Activated naive CD8-positive, alpha-beta T cell treated with anti-CD3 and anti-CD28 coated beads, Interleukin-2, amount 50 U/mL, for 24 hours (primary cell): ENCODE measurements around the gene RDH14.

Experiments
- ATAC-seq: fragments of 150-1000 bp; cut with Tn5 transposase; one replicate; pipeline ENCODE4 v1.10.0; 2021
- DNase-seq: peaks from one replicate; pipeline ENCODE4 v3.0.0; 2021
- H3K27ac Mint-ChIP-seq: one replicate; pipeline ENCODE4 v1.8.0; 2021; ENCODE audit warnings: mild to moderate bottlenecking, mixed read lengths
- H3K27me3 Mint-ChIP-seq: one replicate; pipeline ENCODE4 v1.8.0; 2021; ENCODE audit warnings: mixed read lengths
- H3K36me3 Mint-ChIP-seq: one replicate; pipeline ENCODE4 v1.8.0; 2021; ENCODE audit warnings: low read depth, mixed read lengths
- H3K4me1 Mint-ChIP-seq: one replicate; pipeline ENCODE4 v1.8.0; 2021; ENCODE audit warnings: mixed read lengths
- H3K4me3 Mint-ChIP-seq: one replicate; pipeline ENCODE4 v1.8.0; 2021; ENCODE audit warnings: mild to moderate bottlenecking, moderate library complexity, mixed read lengths
- H3K9me3 Mint-ChIP-seq: one replicate; pipeline ENCODE4 v1.8.0; 2021; ENCODE audit warnings: mixed read lengths

RDH14 gene

GRCh38 chr2:18588802-18589201 is 28.3 kb upstream of the RDH14 start:
- Mint-ChIP-seq H3K9me3 (peaks cover 3% of the 10 kb centered on the region), H3K4me1 (no peaks in the 10 kb centered on the region), H3K4me3 (no peak overlapping the region), H3K27ac (no peak overlapping the region), H3K36me3 (peaks cover 13% of the 10 kb centered on the region), H3K27me3 (no peaks in the 10 kb centered on the region)
- no peak for ATAC-seq
- DNase-seq, result no peak

GRCh38 chr2:18588049-18588448 is 27.6 kb upstream of the RDH14 start:
- ATAC-seq (no peak), DNase-seq (no peak)
- no peak overlapping the region for H3K27ac Mint-ChIP-seq
- H3K27me3 Mint-ChIP-seq, result no peaks in the 10 kb centered on the region
- H3K9me3 Mint-ChIP-seq, result peaks cover 11% of the 10 kb centered on the region
- no peaks in the 10 kb centered on the region for H3K4me1 Mint-ChIP-seq
- peaks cover 21% of the 10 kb centered on the region for H3K36me3 Mint-ChIP-seq
- H3K4me3 Mint-ChIP-seq, result no peak overlapping the region

DNA sequence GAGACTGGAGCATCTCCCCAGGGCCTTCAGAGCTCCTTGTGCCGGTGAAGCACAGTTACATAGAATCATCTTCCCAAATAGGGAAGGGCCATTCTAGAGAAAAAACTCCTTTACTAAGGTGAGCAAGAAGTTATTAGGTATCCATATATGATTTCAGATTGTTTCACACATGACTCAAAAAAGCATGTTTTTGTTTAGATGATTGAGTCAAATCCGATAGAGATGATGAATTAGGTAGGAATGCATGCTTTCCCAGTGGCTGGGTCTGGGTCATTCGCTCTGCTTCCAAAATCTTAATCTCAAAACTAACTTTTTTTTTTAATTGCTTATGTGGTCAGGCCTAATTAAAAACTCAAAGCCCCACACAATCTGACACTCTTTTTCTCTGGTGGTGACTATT is 25.1 kb upstream of the RDH14 start:
- ATAC-seq, result no peak
- H3K4me1 Mint-ChIP-seq, result no peaks in the 10 kb centered on the region
- no peaks in the 10 kb centered on the region for H3K27me3 Mint-ChIP-seq
- peaks cover 14% of the 10 kb centered on the region for H3K9me3 Mint-ChIP-seq
- H3K4me3 Mint-ChIP-seq, result no peak overlapping the region
- peaks cover 15% of the 10 kb centered on the region for H3K36me3 Mint-ChIP-seq
- DNase-seq, result no peak
- no peak overlapping the region for H3K27ac Mint-ChIP-seq

DNA sequence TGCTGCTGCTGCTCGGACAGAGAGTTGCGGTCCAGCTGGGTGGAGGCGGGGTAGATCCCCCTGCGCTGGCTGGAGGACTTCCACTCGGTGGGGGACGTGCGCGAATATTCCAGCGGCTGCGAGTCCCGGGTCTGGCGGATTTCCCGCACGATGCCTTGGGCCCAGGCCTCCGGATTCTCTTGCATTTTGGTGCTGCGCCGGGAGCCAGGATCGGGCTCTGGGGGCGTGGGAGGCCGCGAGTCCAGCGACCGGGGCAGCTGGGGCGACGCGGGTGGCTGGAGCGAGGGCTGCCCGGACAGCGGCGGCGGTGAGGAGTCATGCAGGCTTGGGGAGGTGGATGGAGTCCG is 24.1 kb upstream of the RDH14 start:
- H3K36me3 Mint-ChIP-seq, result peaks cover 15% of the 10 kb centered on the region
- H3K27me3 Mint-ChIP-seq, result no peaks in the 10 kb centered on the region
- DNase-seq, result no peak
- H3K4me3 Mint-ChIP-seq, result no peak overlapping the region
- H3K9me3 Mint-ChIP-seq, result peaks cover 14% of the 10 kb centered on the region
- H3K27ac Mint-ChIP-seq, result no peak overlapping the region
- H3K4me1 Mint-ChIP-seq, result no peaks in the 10 kb centered on the region
- ATAC-seq, result no peak

DNA sequence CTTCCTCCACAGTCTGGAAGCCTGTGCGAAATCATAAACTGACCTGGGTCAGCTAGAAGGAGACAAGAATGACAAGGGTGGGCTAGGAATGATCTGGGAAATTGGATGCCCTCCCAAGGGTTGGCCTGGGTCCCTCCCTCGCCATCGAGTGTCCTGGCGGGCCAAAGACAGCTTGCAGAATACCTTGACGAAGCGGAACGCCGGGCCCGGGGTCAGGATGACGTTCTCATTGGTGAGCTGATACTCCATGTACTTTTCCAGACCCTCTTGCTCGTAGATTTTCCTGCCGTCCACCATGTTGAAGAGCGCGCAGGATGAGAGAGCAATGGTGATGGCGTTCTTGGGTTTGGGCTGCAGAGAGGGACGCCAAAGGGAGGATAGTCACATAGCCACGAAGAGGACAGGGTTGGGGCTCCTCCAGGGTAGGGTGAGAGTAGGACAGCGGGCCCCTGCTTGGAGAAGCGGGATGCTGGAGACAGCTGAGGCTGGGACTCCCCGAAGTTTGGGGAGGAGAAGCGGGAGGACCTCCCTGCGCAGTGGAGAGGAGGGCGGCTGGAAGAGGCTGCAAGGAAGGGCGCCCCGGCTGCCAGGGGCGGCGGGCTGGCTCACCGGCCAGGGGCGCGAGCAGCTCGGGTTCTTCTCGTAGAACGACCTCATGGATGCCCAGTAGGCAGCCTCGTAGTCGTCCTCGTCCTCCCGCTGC is 23.6 kb upstream of the RDH14 start:
- H3K27ac Mint-ChIP-seq, result no peak overlapping the region
- no peak for DNase-seq
- H3K4me3 Mint-ChIP-seq, result no peak overlapping the region
- H3K9me3 Mint-ChIP-seq, result peaks cover 20% of the 10 kb centered on the region
- H3K27me3 Mint-ChIP-seq, result no peaks in the 10 kb centered on the region
- ATAC-seq, result no peak
- H3K36me3 Mint-ChIP-seq, result peaks cover 15% of the 10 kb centered on the region
- no peaks in the 10 kb centered on the region for H3K4me1 Mint-ChIP-seq

DNA sequence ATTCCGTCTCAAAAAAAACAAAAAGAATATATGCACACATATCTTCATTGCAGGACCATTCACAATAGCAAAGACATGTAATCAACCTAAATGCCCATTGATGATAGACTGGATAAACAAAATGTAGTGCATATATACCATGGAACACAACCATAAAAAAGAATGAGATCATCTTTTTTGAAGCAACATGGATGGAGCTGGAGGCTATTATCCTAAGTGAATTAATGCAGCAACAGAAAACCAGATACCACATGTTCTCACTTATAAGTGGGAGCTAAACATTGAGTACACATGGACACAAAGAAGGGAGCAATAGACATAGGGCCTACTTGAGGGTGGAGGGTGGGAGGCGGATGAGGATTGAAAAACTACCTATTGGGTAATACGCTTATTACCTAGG is 20.2 kb upstream of the RDH14 start:
- Mint-ChIP-seq H3K9me3 (peaks cover 38% of the 10 kb centered on the region), H3K27ac (no peak overlapping the region), H3K36me3 (peaks cover 25% of the 10 kb centered on the region), H3K4me3 (no peak overlapping the region), H3K27me3 (no peaks in the 10 kb centered on the region), H3K4me1 (no peaks in the 10 kb centered on the region)
- ATAC-seq (no peak), DNase-seq (no peak)

GRCh38 chr2:18578033-18578432 is 17.6 kb upstream of the RDH14 start:
- no peaks in the 10 kb centered on the region for H3K4me1 Mint-ChIP-seq
- no peaks in the 10 kb centered on the region for H3K27me3 Mint-ChIP-seq
- no peak for DNase-seq
- no peak for ATAC-seq
- no peak overlapping the region for H3K27ac Mint-ChIP-seq
- H3K9me3 Mint-ChIP-seq, result peaks cover 33% of the 10 kb centered on the region
- peaks cover 15% of the 10 kb centered on the region for H3K36me3 Mint-ChIP-seq
- H3K4me3 Mint-ChIP-seq, result no peak overlapping the region

DNA sequence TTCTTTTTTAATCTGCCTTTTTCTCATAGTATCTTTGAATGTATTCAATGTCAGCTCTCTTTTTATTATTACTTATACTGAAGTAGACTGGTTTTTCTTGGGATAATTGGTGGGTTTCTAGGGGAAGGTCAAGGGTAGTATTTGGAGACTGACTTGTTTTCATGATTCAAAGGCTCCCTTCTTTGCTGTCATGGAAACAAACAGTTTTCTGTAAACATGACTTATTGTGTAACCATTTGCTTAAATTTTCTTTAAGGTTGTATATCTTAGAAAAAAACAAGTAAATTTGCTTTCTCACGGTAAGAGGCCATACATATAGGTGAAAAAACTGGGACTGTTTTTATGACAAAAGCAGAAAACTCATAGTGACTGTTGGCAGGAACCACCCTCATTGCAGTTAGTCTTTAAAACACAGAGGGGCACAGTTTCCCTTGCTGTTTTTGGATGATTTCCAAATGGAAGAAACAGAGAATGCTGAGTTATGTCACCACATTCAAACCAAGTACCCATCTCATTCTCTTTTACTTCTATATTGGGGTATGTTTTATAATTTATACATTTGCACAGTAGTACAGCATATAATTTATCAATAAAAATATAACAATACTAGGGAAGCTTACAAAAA is 5.8 kb upstream of the RDH14 start:
- Mint-ChIP-seq H3K27ac (no peak overlapping the region), H3K36me3 (peaks cover 35% of the 10 kb centered on the region), H3K9me3 (peaks cover 6% of the 10 kb centered on the region), H3K27me3 (no peaks in the 10 kb centered on the region), H3K4me1 (no peaks in the 10 kb centered on the region), H3K4me3 (no peak overlapping the region)
- DNase-seq (no peak), ATAC-seq (no peak)

DNA sequence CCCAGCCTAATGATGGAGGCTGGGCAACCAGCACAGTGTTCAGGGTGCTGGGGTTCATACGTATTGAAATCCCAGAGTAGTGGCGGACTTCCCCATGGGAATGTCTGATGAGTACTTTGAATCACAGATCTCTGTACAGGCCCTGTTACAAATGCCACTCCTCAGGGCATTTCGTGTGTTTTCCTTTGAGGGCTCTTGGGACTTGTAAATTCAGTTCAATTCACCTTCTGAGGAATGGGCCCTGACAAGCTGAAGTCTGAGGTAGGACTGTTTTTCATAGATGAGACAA is 288 bp upstream of the RDH14 start:
- H3K36me3 Mint-ChIP-seq, result peaks cover 35% of the 10 kb centered on the region

GRCh38 chr2:18559531-18560030 is 872 bp downstream of the RDH14 start:
- peaks cover under 1% of the 10 kb centered on the region for H3K9me3 Mint-ChIP-seq
- peaks cover 36% of the 10 kb centered on the region for H3K36me3 Mint-ChIP-seq
- DNase-seq (no peak), ATAC-seq (no peak)
- H3K4me3 Mint-ChIP-seq, result peak overlapping the region; percentile 87
- H3K4me1 Mint-ChIP-seq, result peaks cover 42% of the 10 kb centered on the region
- no peaks in the 10 kb centered on the region for H3K27me3 Mint-ChIP-seq
- H3K27ac Mint-ChIP-seq, result peak overlapping the region; percentile 93

More for the DNA sequence above, 288 bp upstream of the RDH14 start:
- ATAC-seq (no peak), DNase-seq (no peak)
- peak overlapping the region; percentile 87 for H3K4me3 Mint-ChIP-seq
- H3K27me3 Mint-ChIP-seq, result no peaks in the 10 kb centered on the region
- peaks cover 41% of the 10 kb centered on the region for H3K4me1 Mint-ChIP-seq
- peak overlapping the region; percentile 85 for H3K27ac Mint-ChIP-seq
- peaks cover 6% of the 10 kb centered on the region for H3K9me3 Mint-ChIP-seq

DNA sequence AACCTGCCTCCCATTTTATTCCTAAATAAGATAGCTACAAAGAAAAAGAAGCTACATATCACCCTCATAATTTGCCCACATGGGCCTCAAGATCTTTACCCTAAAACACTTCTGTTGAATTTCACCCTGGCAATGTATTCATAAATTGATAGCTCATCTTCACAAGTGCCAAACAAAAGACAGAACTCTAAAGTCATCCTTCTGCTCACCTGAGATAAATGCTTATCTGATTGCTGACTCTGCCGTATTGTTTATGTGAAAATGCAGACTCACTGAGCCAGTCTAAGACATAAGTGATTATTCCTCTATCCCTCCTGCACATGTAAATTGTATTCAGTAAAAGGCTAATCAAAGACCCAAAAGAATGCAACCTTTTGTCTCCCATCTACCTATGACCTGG is 2.0 kb downstream of the RDH14 start:
- Mint-ChIP-seq H3K27me3 (no peaks in the 10 kb centered on the region), H3K36me3 (peaks cover 37% of the 10 kb centered on the region), H3K4me1 (peaks cover 47% of the 10 kb centered on the region), H3K9me3 (no peaks in the 10 kb centered on the region), H3K27ac (peak overlapping the region; percentile 93), H3K4me3 (no peak overlapping the region)
- ATAC-seq (no peak), DNase-seq (no peak)

DNA sequence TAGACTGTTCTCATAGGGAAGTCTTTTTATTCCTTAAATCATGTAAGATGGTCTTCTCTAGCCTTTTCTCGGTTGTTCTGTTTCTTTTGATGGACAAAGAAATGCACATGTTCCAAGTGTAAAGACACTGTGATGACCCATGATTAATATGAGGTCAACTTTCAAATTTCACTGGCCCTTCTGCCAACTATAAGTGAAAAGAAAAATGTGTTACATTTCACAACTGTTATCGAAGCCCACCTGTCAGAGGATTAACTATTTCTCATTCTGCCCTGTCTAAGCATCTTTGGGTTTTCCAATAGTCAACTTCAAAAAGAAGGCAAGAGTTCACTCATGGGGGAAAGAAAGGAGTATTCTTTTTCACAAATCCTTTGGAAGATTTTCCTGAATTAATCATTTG is 3.3 kb downstream of the RDH14 start:
- Mint-ChIP-seq H3K4me3 (no peak overlapping the region), H3K27ac (no peak overlapping the region), H3K27me3 (no peaks in the 10 kb centered on the region), H3K36me3 (peaks cover 35% of the 10 kb centered on the region), H3K4me1 (peaks cover 61% of the 10 kb centered on the region), H3K9me3 (no peaks in the 10 kb centered on the region)
- no peak for ATAC-seq
- DNase-seq, result no peak

- no peaks in the 10 kb centered on the region for H3K27me3 Mint-ChIP-seq
- H3K36me3 Mint-ChIP-seq, result peaks cover 39% of the 10 kb centered on the region
- H3K9me3 Mint-ChIP-seq, result no peaks in the 10 kb centered on the region
- H3K4me3 Mint-ChIP-seq, result peak overlapping the region; percentile 23
- peak overlapping the region; percentile 77 for H3K27ac Mint-ChIP-seq
- ATAC-seq (peak; percentile 88), DNase-seq (no peak)
- H3K4me1 Mint-ChIP-seq, result peaks cover 56% of the 10 kb centered on the region
These were observed 7.9 kb downstream of the RDH14 start for GRCh38 chr2:18552351-18553077.

- ATAC-seq, result no peak
- peaks cover 54% of the 10 kb centered on the region for H3K4me1 Mint-ChIP-seq
- no peaks in the 10 kb centered on the region for H3K27me3 Mint-ChIP-seq
These were observed 8.8 kb downstream of the RDH14 start for GRCh38 chr2:18551623-18552022.

GRCh38 chr2:18551169-18551568 is 9.3 kb downstream of the RDH14 start:
- peaks cover 54% of the 10 kb centered on the region for H3K4me1 Mint-ChIP-seq
- no peaks in the 10 kb centered on the region for H3K27me3 Mint-ChIP-seq
- H3K9me3 Mint-ChIP-seq, result no peaks in the 10 kb centered on the region
- DNase-seq, result no peak
- peaks cover 31% of the 10 kb centered on the region for H3K36me3 Mint-ChIP-seq
- no peak for ATAC-seq
- no peak overlapping the region for H3K4me3 Mint-ChIP-seq
- H3K27ac Mint-ChIP-seq, result no peak overlapping the region

More at GRCh38 chr2:18551623-18552022, 8.8 kb downstream of the RDH14 start:
- H3K4me3 Mint-ChIP-seq, result no peak overlapping the region
- peaks cover 34% of the 10 kb centered on the region for H3K36me3 Mint-ChIP-seq
- H3K9me3 Mint-ChIP-seq, result no peaks in the 10 kb centered on the region
- no peak overlapping the region for H3K27ac Mint-ChIP-seq
- DNase-seq, result no peak
